Measurements from ENCODE around the gene BABAM2.

DNA sequence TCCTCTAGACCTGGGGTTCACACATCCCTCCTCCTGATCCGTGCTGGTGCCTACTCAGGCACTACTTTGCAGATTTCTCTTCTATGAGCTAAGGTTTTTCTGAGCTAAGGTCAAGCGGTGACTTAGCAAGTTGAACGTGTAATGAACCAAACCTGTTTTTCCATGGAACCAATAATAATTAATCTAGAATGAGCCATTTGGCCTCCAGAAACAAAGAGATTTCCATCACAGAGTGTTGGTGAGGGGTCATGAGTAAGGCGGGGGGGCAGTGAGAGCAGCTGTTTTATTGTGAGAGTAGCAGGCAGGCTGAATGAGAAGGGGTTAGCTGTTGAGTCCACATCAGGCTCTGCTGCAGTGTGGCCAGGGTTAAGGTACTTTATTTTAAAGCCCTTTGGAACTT, 390.1 kb downstream of the BABAM2 start:
- TF ChIP-seq, protein P1, sequence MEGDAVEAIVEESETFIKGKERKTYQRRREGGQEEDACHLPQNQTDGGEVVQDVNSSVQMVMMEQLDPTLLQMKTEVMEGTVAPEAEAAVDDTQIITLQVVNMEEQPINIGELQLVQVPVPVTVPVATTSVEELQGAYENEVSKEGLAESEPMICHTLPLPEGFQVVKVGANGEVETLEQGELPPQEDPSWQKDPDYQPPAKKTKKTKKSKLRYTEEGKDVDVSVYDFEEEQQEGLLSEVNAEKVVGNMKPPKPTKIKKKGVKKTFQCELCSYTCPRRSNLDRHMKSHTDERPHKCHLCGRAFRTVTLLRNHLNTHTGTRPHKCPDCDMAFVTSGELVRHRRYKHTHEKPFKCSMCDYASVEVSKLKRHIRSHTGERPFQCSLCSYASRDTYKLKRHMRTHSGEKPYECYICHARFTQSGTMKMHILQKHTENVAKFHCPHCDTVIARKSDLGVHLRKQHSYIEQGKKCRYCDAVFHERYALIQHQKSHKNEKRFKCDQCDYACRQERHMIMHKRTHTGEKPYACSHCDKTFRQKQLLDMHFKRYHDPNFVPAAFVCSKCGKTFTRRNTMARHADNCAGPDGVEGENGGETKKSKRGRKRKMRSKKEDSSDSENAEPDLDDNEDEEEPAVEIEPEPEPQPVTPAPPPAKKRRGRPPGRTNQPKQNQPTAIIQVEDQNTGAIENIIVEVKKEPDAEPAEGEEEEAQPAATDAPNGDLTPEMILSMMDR (conservative IDR thresholded peaks at IDR 0.05; ENCODE audit: low read depth in 2 of 2), result no peak
- no peak for TF ChIP-seq EZH2 (IDR thresholded peaks at IDR 0.05; ENCODE audit: low read depth, unreplicated experiment)
- TF ChIP-seq, protein P2, sequence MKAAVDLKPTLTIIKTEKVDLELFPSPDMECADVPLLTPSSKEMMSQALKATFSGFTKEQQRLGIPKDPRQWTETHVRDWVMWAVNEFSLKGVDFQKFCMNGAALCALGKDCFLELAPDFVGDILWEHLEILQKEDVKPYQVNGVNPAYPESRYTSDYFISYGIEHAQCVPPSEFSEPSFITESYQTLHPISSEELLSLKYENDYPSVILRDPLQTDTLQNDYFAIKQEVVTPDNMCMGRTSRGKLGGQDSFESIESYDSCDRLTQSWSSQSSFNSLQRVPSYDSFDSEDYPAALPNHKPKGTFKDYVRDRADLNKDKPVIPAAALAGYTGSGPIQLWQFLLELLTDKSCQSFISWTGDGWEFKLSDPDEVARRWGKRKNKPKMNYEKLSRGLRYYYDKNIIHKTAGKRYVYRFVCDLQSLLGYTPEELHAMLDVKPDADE (IDR thresholded peaks at IDR 0.05), result no peak
